MM.1S (cell line): Measurements from ENCODE around the gene NEK8.

Source experiments
- EZH2 ChIP-seq: fragments of 300-600 bp; sonication (generic); optimal IDR thresholded peaks from 2 replicates; pipeline ENCODE3; 2017; ENCODE audit warnings: low read depth, mild to moderate bottlenecking, antibody characterized with exemption, low read length, mixed read lengths
- EZH2phosphoT487 ChIP-seq: fragments of 300-600 bp; sonication (generic); IDR thresholded peaks from 2 replicates; pipeline ENCODE4 v1.6.1; 2018; ENCODE audit warnings: antibody characterized with exemption, low read length
- TF ChIP-seq, protein P1 (sequence below): fragments of 300-600 bp; sonication (generic); IDR thresholded peaks from 2 replicates; pipeline ENCODE4 v1.5.1; 2016; ENCODE audit warnings: antibody characterized with exemption, low read length, mixed read lengths

DNA sequence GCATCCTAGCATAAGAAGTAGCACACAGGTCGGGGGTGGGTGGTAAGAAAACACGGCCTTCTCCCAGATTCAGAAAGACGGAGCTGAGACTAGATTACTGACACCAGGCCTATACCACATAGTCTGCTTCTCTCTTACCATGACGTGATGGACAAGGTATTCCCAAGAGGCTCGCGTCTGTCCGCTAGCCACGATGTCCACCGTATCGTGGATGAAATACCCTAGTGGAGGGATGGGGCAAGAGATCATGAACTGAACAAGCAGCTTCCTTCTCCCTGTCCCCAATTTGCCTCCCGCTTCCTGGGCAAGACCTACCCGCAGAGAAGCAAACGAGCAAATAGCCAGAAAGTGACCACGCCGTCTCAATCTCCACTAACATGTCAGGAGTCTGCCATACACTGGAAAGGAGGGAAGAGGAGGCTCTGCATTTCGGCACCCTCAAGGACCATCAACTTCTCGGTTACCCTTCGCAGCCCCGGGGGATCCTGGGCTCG, 3.4 kb upstream of the NEK8 start:
- TF ChIP-seq, protein P1, sequence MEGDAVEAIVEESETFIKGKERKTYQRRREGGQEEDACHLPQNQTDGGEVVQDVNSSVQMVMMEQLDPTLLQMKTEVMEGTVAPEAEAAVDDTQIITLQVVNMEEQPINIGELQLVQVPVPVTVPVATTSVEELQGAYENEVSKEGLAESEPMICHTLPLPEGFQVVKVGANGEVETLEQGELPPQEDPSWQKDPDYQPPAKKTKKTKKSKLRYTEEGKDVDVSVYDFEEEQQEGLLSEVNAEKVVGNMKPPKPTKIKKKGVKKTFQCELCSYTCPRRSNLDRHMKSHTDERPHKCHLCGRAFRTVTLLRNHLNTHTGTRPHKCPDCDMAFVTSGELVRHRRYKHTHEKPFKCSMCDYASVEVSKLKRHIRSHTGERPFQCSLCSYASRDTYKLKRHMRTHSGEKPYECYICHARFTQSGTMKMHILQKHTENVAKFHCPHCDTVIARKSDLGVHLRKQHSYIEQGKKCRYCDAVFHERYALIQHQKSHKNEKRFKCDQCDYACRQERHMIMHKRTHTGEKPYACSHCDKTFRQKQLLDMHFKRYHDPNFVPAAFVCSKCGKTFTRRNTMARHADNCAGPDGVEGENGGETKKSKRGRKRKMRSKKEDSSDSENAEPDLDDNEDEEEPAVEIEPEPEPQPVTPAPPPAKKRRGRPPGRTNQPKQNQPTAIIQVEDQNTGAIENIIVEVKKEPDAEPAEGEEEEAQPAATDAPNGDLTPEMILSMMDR = no peak
- no peak for TF ChIP-seq EZH2
- TF ChIP-seq EZH2phosphoT487 = no peak
